Activated CD4-positive, alpha-beta memory T cell treated with anti-CD3 and anti-CD28 coated beads, Interleukin-2, amount 10 ng/mL, durations not matched to agents 7 days and 5 days (primary cell): ENCODE measurements around the gene CRADD. TPM values are rescaled to one million over a fixed set of nuclear protein-coding genes. Genes with fewer than 3 reads are reported as not detected.
"Not testable (repeated sequence)": the region's sequence is repeated elsewhere in the genome, so short reads cannot be mapped to it uniquely, and the experiment has no call there.

ENCODE experiments used
- CTCF ChIA-PET: fragments of 350-600 bp; sonication (Branson Sonifier 250); formaldehyde crosslinking; loops from one replicate; lab custom pipeline; 2021; ENCODE audit warnings: antibody characterized with exemption, inconsistent platforms; lab: Charles Lee
- POLR2A ChIA-PET: fragments of 350-600 bp; sonication (Branson Sonifier 250); formaldehyde crosslinking; loops from one replicate; lab custom pipeline; 2021; ENCODE audit warnings: antibody characterized with exemption; lab: Charles Lee
- DNase-seq: peaks from one replicate; pipeline ENCODE4 v3.0.0-alpha.2; 2020
- H3K27ac Mint-ChIP-seq: one replicate; pipeline ENCODE4 v1.8.0; 2021; ENCODE audit warnings: mild to moderate bottlenecking, mixed read lengths
- H3K27me3 Mint-ChIP-seq: one replicate; pipeline ENCODE4 v1.8.0; 2021; ENCODE audit warnings: mixed read lengths
- H3K36me3 Mint-ChIP-seq: one replicate; pipeline ENCODE4 v1.8.0; 2021; ENCODE audit warnings: low read depth, mixed read lengths
- H3K4me1 Mint-ChIP-seq: one replicate; pipeline ENCODE4 v1.8.0; 2021; ENCODE audit warnings: mixed read lengths
- H3K4me3 Mint-ChIP-seq: one replicate; pipeline ENCODE4 v1.8.0; 2021; ENCODE audit warnings: mild to moderate bottlenecking, mixed read lengths
- H3K9me3 Mint-ChIP-seq: one replicate; pipeline ENCODE4 v1.8.0; 2021; ENCODE audit warnings: mixed read lengths
- total RNA-seq, 2 experiments: library from RNA; stranded (reverse); gene quantifications; one replicate each; pipeline ENCODE4 v1.2.3, GENCODE V29; 2021

Gene CRADD
- total RNA-seq, 2 experiments from 2014 or later, result 12.7 to 14.1 TPM

DNA sequence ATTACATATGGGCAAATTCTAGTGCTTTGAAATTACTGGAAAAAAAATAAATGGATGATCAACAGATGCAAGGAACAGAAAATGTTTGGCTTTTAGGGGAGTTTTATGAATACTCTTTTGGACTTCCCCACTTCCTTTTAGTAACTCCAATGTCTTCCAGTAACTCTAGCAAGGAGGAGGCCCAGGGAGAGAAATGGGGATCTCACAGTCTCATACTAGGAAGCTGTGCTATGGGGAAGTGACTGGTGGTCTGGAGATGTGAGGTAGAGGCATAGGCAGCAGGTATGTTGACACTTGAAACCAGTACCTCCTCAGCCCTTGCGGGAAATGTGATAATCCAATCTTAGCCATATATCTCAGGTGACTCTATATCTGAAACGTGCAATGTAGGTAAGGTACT lies 68.1 kb downstream of the CRADD start:
- Mint-ChIP-seq H3K36me3 (no peaks in the 10 kb centered on the region), H3K4me3 (no peak overlapping the region), H3K27ac (no peak overlapping the region), H3K27me3 (no peaks in the 10 kb centered on the region), H3K4me1 (peaks cover 35% of the 10 kb centered on the region), H3K9me3 (no peaks in the 10 kb centered on the region)
- POLR2A ChIA-PET, result no interaction called here
- DNase-seq, result no peak
- CTCF ChIA-PET, result interaction anchor here (2.0 kb wide), 1 partner anchor 356 kb away, joined by 8 read pairs; no protein-coding TSS in a partner anchor

DNA sequence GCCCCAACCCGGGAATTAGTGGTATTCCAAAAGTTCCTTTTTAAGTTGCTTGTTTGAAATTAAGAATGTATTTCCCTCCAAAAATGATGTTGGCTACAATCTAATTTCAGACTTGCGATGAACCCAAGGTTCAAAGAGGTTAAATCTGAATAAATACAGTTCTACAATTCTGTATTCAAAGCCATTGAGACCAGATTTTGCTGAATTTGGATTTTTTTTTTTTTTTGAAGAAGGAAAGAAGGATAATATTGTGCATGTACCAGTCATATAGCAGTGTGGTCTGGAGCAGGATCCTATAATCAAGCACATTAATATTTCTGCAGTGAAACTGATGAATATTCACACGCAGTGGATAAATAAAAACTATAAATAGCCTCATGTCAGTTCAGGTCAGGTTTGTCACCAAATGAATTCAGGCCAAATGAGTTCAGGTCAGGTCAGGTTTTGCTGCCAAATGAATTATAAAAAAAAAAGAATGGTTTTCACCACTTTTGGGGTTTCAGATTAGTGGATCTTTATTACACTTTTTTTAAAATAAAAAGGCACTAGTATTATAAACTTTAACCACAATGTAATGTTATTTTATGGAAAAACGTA lies 69.5 kb downstream of the CRADD start:
- Mint-ChIP-seq H3K4me1 (peaks cover 24% of the 10 kb centered on the region), H3K4me3 (no peak overlapping the region), H3K36me3 (no peaks in the 10 kb centered on the region), H3K27me3 (no peaks in the 10 kb centered on the region), H3K9me3 (no peaks in the 10 kb centered on the region), H3K27ac (no peak overlapping the region)
- CTCF ChIA-PET, result no interaction called here
- no peak for DNase-seq
- POLR2A ChIA-PET, result no interaction called here

DNA sequence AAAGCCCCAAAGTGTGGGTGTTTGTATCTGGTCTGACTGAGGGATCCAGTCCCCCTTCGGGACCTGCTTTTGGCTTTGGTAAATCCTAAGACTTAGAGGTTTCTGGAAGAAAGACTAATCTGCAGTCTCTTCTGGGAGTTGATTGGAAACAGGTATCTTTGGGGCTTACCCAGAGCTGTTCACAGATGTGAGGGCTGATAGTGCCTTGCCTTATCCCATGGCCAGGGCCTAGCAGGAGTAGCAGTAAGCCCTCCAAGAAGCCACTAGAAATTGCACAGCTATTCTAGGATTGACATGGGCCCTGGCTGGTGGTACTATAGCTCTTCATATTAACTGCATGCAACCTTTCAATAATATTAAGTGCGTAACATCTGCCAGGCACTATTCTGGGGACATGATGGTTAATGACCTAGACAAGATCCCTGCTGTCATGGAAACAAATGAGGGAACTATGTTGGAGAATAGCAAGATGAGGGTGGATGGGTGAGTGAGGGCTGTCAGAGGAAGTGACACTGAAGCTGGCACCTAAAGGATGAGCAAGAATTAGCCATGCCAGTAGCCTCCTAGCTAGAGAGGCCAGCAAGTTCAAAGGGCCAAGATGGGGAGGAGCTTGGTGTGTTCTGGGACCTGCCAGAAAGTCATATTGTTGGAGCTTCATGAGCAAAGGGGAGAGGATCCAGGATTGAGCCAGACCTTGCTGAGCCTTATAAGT lies 71.7 kb downstream of the CRADD start:
- POLR2A ChIA-PET, result interaction anchor here (1.1 to 2.3 kb wide), 3 partner anchors 10 to 179 kb away, joined by 3 to 6 read pairs (median 4); no protein-coding TSS in a partner anchor

DNA sequence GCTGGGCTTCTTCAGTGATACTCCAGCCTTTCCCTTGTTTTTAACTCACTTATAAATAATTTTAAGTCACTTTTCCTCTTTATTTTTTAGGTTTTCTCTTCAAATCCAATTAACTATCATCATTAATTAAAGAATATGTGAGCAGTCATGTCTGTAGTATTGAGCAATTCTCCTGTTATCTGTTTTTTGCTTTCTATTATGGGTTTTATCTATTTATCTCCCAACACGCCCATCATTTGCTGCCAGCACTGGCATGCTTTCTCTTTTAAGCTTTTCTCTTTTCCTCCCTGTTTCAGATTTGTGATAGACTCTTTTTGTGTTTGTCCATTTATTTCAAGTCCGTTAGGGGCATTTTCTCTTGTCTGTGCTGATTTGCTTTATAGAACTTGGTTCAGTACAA lies 72.3 kb downstream of the CRADD start:
- Mint-ChIP-seq H3K27me3 (no peaks in the 10 kb centered on the region), H3K4me3 (no peak overlapping the region), H3K27ac (no peak overlapping the region), H3K9me3 (peaks cover 14% of the 10 kb centered on the region), H3K36me3 (peaks cover 13% of the 10 kb centered on the region), H3K4me1 (peaks cover 10% of the 10 kb centered on the region)
- DNase-seq, result no peak
- CTCF ChIA-PET, result interaction anchor here (1.5 kb wide), 1 partner anchor 17 kb away, joined by 3 read pairs; no protein-coding TSS in a partner anchor
- POLR2A ChIA-PET, result interaction anchor here (1.1 to 2.3 kb wide), 3 partner anchors 9 to 180 kb away, joined by 3 to 6 read pairs (median 4); no protein-coding TSS in a partner anchor

More for the DNA sequence above, 71.7 kb downstream of the CRADD start:
- Mint-ChIP-seq H3K36me3 (peaks cover 9% of the 10 kb centered on the region), H3K9me3 (peaks cover 11% of the 10 kb centered on the region), H3K27ac (no peak overlapping the region), H3K27me3 (no peaks in the 10 kb centered on the region), H3K4me3 (no peak overlapping the region), H3K4me1 (peaks cover 10% of the 10 kb centered on the region)
- CTCF ChIA-PET, result interaction anchor here (1.1 to 1.9 kb wide), 4 partner anchors 14 to 353 kb away, joined by 3 to 5 read pairs (median 4); no protein-coding TSS in a partner anchor
- DNase-seq, result no peak

DNA sequence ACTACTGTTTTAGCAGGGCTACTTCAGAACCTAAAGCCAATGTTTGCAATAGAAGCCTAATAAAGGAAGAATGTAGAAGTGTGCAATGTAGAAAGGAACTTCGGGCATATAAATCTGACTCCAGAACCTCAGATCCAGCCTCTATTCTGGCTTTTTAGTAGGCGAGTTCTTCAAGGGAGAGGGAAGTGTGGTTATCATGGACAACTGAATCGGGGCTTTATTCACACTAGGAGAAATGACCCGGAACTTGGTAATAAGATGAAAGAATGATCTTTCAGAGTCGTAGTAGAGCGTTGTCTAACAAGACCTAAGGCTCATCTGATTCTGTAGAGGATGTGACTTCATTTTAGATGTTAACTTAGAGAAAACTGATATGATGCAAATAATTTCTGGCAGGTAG lies 72.9 kb downstream of the CRADD start:
- peaks cover 16% of the 10 kb centered on the region for H3K36me3 Mint-ChIP-seq
- H3K27me3 Mint-ChIP-seq, result no peaks in the 10 kb centered on the region
- no peak for DNase-seq
- CTCF ChIA-PET, result no interaction called here
- peaks cover 10% of the 10 kb centered on the region for H3K4me1 Mint-ChIP-seq
- H3K9me3 Mint-ChIP-seq, result peaks cover 16% of the 10 kb centered on the region
- POLR2A ChIA-PET, result interaction anchor here (2.3 kb wide), 1 partner anchor 180 kb away, joined by 6 read pairs; no protein-coding TSS in a partner anchor
- no peak overlapping the region for H3K27ac Mint-ChIP-seq
- no peak overlapping the region for H3K4me3 Mint-ChIP-seq

DNA sequence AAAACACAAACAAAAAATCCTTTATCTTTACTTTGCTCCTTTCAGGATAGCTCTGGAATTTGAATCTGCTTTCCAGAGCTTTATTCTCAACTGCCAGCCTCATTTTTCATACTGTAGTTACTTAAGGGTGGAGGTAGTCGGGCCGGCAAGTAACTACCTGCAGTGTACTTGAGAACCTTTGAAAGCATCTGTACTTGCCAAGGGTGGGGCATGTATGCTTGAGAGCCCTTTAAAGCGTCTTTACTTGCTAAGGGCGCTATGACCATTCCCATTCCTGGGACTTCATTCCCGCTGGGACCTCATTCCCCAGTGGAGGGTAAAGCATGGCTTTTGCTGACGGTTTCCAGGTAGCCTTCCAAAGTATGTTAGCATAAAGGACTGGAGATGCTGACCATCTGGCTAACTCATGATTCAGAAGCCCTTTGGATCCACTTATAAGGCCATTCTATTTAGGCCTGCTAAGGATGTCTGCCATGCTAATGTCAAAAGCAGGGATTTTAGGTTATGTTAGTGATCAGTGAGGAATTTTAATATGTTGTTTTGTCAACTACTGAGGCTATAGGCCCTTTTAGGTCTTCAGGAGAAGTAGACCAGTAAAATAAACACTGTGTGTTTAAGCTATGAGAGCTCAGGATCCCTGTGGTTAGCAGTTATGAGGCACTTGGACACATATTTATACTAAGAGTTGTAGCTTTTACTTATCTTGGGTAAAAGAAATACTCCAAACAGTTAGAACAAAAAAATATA lies 74.9 kb downstream of the CRADD start:
- peaks cover 10% of the 10 kb centered on the region for H3K4me1 Mint-ChIP-seq
- no peak overlapping the region for H3K27ac Mint-ChIP-seq
- H3K4me3 Mint-ChIP-seq, result no peak overlapping the region
- POLR2A ChIA-PET, result no interaction called here
- peaks cover 16% of the 10 kb centered on the region for H3K36me3 Mint-ChIP-seq
- no peak for DNase-seq
- H3K27me3 Mint-ChIP-seq, result no peaks in the 10 kb centered on the region
- peaks cover 21% of the 10 kb centered on the region for H3K9me3 Mint-ChIP-seq
- CTCF ChIA-PET, result interaction anchor here (1.2 to 1.4 kb wide), 3 partner anchors 13 to 349 kb away, joined by 3 to 5 read pairs (median 3); no protein-coding TSS in a partner anchor

DNA sequence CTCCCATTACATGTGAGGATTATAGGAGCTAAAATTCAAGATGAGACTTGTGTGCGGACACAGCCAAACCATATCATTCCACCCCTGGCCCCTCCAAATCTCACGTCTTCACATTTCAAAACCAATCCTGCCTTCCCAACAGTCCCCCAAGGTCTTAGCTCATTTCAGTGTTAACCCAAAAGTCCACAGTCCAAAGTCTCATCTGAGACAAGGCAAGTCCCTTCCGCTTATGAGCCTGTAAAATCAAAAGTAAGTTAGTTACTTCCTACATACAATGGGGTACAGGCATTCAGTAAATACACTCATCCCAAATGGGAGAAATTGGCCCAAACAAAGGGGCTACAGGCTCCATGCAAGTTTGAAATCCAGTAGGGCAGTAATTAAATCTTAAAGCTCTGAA lies 76.1 kb downstream of the CRADD start:
- DNase-seq, result no peak
- ChIA-PET CTCF (interaction anchor here (1.4 kb wide), 1 partner anchor 14 kb away, joined by 5 read pairs; no protein-coding TSS in a partner anchor), POLR2A (no interaction called here)
- Mint-ChIP-seq H3K36me3 (peaks cover 16% of the 10 kb centered on the region), H3K9me3 (peaks cover 21% of the 10 kb centered on the region), H3K4me3 (no peak overlapping the region), H3K27me3 (no peaks in the 10 kb centered on the region), H3K27ac (no peak overlapping the region), H3K4me1 (peaks cover 14% of the 10 kb centered on the region)

DNA sequence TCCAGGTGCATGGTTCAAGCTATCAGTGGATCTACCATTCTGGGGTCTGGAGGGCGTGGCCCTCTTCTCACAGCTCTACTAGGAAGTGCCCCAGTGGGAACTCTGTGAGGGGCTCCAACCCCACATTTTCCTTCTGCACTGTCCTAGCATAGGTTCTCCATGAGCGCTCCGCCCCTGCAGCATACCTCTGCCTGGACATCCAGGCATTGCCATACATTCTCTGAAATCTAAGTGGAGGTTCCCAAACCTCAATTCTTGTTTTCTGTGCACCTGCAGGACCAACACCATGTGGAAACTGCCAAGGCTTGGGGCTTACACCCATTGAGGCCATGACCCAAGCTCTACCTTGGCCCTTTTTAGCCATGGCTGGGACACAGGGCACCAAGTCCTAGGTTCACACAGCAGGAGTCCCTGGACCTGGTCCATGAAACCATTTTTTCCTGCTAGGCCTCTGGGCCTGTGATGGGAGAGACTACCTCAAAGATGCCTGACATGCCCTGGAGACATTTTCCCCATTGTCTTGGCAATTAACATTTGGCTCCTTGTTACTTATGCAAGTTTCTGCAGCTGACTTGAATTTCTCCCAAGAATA lies 76.8 kb downstream of the CRADD start:
- ChIA-PET POLR2A (no interaction called here), CTCF (no interaction called here)
- peaks cover 16% of the 10 kb centered on the region for H3K36me3 Mint-ChIP-seq
- no peak overlapping the region for H3K27ac Mint-ChIP-seq
- no peaks in the 10 kb centered on the region for H3K27me3 Mint-ChIP-seq
- H3K9me3 Mint-ChIP-seq, result peaks cover 21% of the 10 kb centered on the region
- no peak overlapping the region for H3K4me3 Mint-ChIP-seq
- peaks cover 15% of the 10 kb centered on the region for H3K4me1 Mint-ChIP-seq
- DNase-seq, result no peak

DNA sequence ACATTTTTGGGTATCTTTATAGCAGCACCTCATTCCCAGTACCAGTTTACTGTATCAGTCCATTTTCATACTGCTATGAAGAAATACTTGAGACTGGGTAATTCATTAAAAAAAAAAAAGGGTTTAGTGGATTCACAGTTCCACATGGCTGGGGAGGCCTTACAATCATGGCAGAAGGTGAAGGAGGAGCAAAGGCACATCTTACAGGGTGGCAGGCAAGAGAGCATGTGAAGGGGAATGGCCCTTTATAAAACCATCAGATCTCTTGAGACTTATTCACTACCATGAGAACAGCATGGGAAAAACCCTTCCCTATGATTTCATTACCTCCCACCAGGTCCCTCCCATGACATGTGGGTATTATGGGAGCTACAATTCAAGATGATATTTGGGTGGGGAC lies 77.7 kb downstream of the CRADD start:
- POLR2A ChIA-PET, DNase-seq, H3K27me3 Mint-ChIP-seq, H3K4me3 Mint-ChIP-seq, H3K27ac Mint-ChIP-seq: not testable (repeated sequence)
- Mint-ChIP-seq H3K4me1 (peaks cover 15% of the 10 kb centered on the region), H3K9me3 (peaks cover 21% of the 10 kb centered on the region), H3K36me3 (peaks cover 16% of the 10 kb centered on the region)
- CTCF ChIA-PET, result interaction anchor here (1.0 kb wide), 1 partner anchor 347 kb away, joined by 3 read pairs; no protein-coding TSS in a partner anchor

DNA sequence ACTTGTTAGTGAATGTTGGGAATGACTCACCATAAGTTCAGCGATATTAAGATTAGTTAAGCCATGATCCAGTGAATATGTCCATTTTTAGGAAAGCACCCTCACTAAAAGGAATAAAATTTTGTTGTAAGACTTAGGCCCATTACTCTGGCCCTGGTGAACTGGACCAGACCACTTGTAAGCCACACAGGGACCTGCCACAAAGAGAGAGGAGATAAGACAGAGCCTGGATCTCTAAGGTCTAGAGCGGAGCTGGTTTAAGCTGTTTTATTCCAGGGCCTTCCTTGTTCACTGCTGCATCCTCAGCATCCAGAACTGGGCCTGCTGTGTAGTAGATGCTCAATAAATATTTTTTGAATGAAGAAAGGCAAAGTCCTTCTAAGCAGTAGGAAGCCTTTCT lies 79.1 kb downstream of the CRADD start:
- peaks cover 21% of the 10 kb centered on the region for H3K9me3 Mint-ChIP-seq
- no peak overlapping the region for H3K27ac Mint-ChIP-seq
- peaks cover 21% of the 10 kb centered on the region for H3K4me1 Mint-ChIP-seq
- peaks cover 16% of the 10 kb centered on the region for H3K36me3 Mint-ChIP-seq
- H3K4me3 Mint-ChIP-seq, result no peak overlapping the region
- POLR2A ChIA-PET, result no interaction called here
- CTCF ChIA-PET, result no interaction called here
- DNase-seq, result no peak
- no peaks in the 10 kb centered on the region for H3K27me3 Mint-ChIP-seq

DNA sequence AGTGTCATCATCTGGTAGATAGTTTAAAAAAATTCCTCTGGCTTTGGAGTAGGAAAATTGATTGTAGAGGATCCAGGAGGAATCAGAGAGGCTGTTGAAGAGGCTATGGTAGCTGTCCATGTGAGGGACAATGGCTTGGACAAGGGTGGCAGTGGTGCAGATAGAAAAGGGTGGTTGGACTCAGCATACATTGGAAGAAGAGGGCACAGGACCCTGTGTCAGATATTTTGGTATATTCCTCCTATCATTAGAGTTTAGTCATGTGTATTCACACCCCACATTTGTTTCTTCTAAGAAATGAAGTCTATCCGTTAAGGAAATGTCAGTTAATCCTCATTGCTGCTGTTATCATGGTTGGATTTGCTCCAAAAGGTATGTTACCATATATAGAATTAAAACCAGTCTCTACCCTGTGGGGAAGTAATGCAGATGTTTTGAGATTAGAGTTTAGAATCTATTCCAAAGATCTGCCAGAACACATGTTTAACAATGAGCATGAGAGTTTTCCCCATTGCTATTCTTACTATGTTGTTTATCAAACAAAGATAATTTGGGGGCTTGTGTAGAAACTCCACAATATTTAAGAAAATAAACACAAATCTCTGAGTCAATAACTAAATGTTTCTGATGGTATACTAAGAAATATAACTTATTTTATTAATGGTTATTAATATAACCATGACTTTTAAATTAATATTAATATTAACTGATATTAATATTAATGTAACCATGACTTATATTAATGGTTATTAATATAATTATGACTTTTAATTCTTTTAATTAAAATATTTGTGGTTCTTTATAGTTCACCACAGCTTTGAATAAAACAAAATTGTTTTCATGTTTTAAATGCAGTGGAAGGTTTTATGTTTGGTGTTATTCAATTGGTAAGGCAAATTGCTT lies 80.9 kb downstream of the CRADD start:
- Mint-ChIP-seq H3K27ac (no peak overlapping the region), H3K9me3 (peaks cover 13% of the 10 kb centered on the region), H3K36me3 (peaks cover 10% of the 10 kb centered on the region), H3K4me1 (peaks cover 22% of the 10 kb centered on the region), H3K4me3 (no peak overlapping the region), H3K27me3 (no peaks in the 10 kb centered on the region)
- no peak for DNase-seq
- POLR2A ChIA-PET, result interaction anchor here (1.0 to 1.5 kb wide), 2 partner anchors 9 to 10 kb away, joined by 4 to 5 read pairs; no protein-coding TSS in a partner anchor
- CTCF ChIA-PET, result interaction anchor here (1.4 to 1.7 kb wide), 2 partner anchors 10 to 27 kb away, joined by 4 to 5 read pairs; no protein-coding TSS in a partner anchor
